ENCODE results near the gene SKIC8.

DNA sequence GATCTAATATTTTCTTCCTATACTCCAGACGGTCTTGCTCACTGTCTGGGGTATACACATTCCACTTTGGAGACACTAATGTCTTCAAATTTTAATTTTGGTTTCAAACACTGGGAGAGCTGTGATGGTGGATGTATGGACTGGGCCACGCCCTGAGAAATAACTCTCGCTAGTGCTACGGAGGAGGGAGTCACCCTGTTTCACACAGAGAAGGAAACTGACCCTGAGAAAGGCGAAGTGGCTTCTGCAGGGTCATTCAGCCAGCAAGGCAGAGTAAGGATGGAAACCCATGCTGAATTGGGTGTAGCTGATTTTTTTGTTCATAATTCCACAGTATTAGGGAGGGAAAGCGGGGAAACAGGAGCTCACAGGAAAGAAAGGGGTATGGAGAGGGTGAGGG, 8.6 kb upstream of the SKIC8 start:
- TF ChIP-seq, protein P1, sequence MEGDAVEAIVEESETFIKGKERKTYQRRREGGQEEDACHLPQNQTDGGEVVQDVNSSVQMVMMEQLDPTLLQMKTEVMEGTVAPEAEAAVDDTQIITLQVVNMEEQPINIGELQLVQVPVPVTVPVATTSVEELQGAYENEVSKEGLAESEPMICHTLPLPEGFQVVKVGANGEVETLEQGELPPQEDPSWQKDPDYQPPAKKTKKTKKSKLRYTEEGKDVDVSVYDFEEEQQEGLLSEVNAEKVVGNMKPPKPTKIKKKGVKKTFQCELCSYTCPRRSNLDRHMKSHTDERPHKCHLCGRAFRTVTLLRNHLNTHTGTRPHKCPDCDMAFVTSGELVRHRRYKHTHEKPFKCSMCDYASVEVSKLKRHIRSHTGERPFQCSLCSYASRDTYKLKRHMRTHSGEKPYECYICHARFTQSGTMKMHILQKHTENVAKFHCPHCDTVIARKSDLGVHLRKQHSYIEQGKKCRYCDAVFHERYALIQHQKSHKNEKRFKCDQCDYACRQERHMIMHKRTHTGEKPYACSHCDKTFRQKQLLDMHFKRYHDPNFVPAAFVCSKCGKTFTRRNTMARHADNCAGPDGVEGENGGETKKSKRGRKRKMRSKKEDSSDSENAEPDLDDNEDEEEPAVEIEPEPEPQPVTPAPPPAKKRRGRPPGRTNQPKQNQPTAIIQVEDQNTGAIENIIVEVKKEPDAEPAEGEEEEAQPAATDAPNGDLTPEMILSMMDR (IDR thresholded peaks at IDR 0.05; ENCODE audit: poor library complexity), result no peak
- no peak for TF ChIP-seq EZH2 (IDR thresholded peaks at IDR 0.05; ENCODE audit: borderline replicate concordance)

All from hepatocyte (in vitro differentiated cells).